Endothelial cell of umbilical vein (primary cell): ENCODE data around the gene ZNF12. TPM values are rescaled to one million over a fixed set of nuclear protein-coding genes. Genes with fewer than 3 reads are reported as not detected.
A peak's percentile ranks its signal among the peaks of the same experiment; 100 is the strongest.

ENCODE experiments used
- BruUV-seq: library from RNA; stranded (reverse); fragments of 400-500 nt; replicated peaks from 2 replicates; lab custom pipeline; 2021; lab: Mats Ljungman, UMichigan
- CTCF ChIA-PET: fragments of 300-600, 350-600 bp; sonication (Branson Sonifier 250); formaldehyde crosslinking; loops from one replicate; lab custom pipeline; 2021; ENCODE audit warnings: antibody characterized with exemption, inconsistent platforms; lab: Charles Lee
- POLR2A ChIA-PET: fragments of 300-600, 350-600 bp; sonication (Branson Sonifier 250); formaldehyde crosslinking; loops from one replicate; lab custom pipeline; 2021; ENCODE audit warnings: antibody characterized with exemption, inconsistent platforms; lab: Charles Lee
- DNase-seq: peaks from one replicate; pipeline ENCODE4 v3.0.0-alpha.2; 2011; ENCODE audit warnings: low read depth, low spot score
- FAIRE-seq: peaks from 2 replicates; lab custom pipeline; 2011; peaks lifted over from hg19 to GRCh38; lab: Jason Lieb, UNC
- H2AFZ ChIP-seq: 2 replicates; pipeline ENCODE4 v1.6.0; 2012; ENCODE audit warnings: low read depth, low read length, control low read depth, inconsistent platforms
- H3K27ac ChIP-seq: 2 replicates; pipeline ENCODE4 v1.5.1; 2011; ENCODE audit warnings: low read depth, mild to moderate bottlenecking, control low read depth, low read length, moderate library complexity; ENCODE audit not compliant: insufficient read depth
- H3K27me3 ChIP-seq, 2 experiments: 2 replicates each; pipeline versions ENCODE4 v1.6.0 to v1.6.1; 2011; ENCODE audit warnings: low read length in 2 of 2, mixed read lengths in 1 of 2; ENCODE audit not compliant: control insufficient read depth in 2 of 2, insufficient read depth in 2 of 2
- H3K36me3 ChIP-seq, 2 experiments: 2 replicates in 1 of 2; 3 replicates in 1 of 2; pipeline ENCODE4 v1.5.1; 2011; ENCODE audit warnings: low read length in 2 of 2, mild to moderate bottlenecking in 1 of 2, moderate library complexity in 1 of 2; ENCODE audit not compliant: control insufficient read depth in 2 of 2, insufficient read depth in 2 of 2; ENCODE audit errors: extremely low read depth in 1 of 2
- H3K4me1 ChIP-seq: 3 replicates; pipeline ENCODE4 v1.5.1; 2011; ENCODE audit warnings: mild to moderate bottlenecking, low read length; ENCODE audit not compliant: control insufficient read depth, insufficient read depth; ENCODE audit errors: extremely low read depth
- H3K4me2 ChIP-seq: 2 replicates; pipeline ENCODE4 v1.6.1; 2011; ENCODE audit warnings: low read length, control low read depth, mixed read lengths; ENCODE audit not compliant: insufficient read depth
- H3K4me3 ChIP-seq, 3 experiments: fragments of 200-600 bp in 1 of 3; sonication (generic), shearing (Covaris generic) in 1 of 3; replicated peaks in 1 of 3; 2 replicates each; pipeline ENCODE4 v1.5.1; 2011 to 2016; ENCODE audit warnings: control low read depth in 3 of 3, low read length in 3 of 3, mild to moderate bottlenecking in 2 of 3, inconsistent platforms in 1 of 3, low read depth in 1 of 3, moderate library complexity in 1 of 3; ENCODE audit not compliant: insufficient read depth in 1 of 3
- H3K79me2 ChIP-seq: 2 replicates; pipeline ENCODE4 v1.6.0; 2012; ENCODE audit warnings: low read length, inconsistent platforms; ENCODE audit not compliant: control insufficient read depth, insufficient read depth
- H3K9ac ChIP-seq: replicated peaks from 2 replicates; pipeline ENCODE3; 2011; ENCODE audit warnings: low read length, control low read depth; ENCODE audit not compliant: insufficient read depth; ENCODE audit errors: extremely low read depth
- H3K9me1 ChIP-seq: replicated peaks from 3 replicates; pipeline ENCODE4 v1.6.0; 2011; ENCODE audit warnings: mild to moderate bottlenecking, low read length; ENCODE audit not compliant: control insufficient read depth, insufficient read depth; ENCODE audit errors: extremely low read depth
- H3K9me3 ChIP-seq: replicated peaks from 2 replicates; pipeline ENCODE4 v1.5.1; 2012; ENCODE audit warnings: low read length, inconsistent platforms; ENCODE audit not compliant: control insufficient read depth, insufficient read depth
- H4K20me1 ChIP-seq: replicated peaks from 2 replicates; pipeline ENCODE3; 2011; ENCODE audit warnings: mild to moderate bottlenecking, low read length; ENCODE audit not compliant: control insufficient read depth, insufficient read depth; ENCODE audit errors: extremely low read depth
- CTCF ChIP-seq, 2 donors: IDR thresholded peaks; 1 replicate in 1 of 2; 2 replicates in 1 of 2; pipeline ENCODE4 v1.5.1; 2011; ENCODE audit warnings: low read length in 2 of 2, mild to moderate bottlenecking in 2 of 2, moderate library complexity in 2 of 2, control low read depth in 1 of 2, inconsistent platforms in 1 of 2, low read depth in 1 of 2; ENCODE audit not compliant: insufficient read depth in 1 of 2; ENCODE audit errors: extremely low read depth in 1 of 2
- EZH2 ChIP-seq: IDR thresholded peaks from 2 replicates; pipeline ENCODE4 v1.6.1; 2012; ENCODE audit warnings: borderline replicate concordance, low read depth, mild to moderate bottlenecking, moderate library complexity, low read length, inconsistent platforms; ENCODE audit not compliant: severe bottlenecking
- FOS ChIP-seq: IDR thresholded peaks from 2 replicates; pipeline ENCODE4 v1.6.1; 2011; ENCODE audit warnings: mild to moderate bottlenecking, low read length, moderate library complexity, borderline replicate concordance; ENCODE audit not compliant: insufficient read depth
- GATA2 ChIP-seq: IDR thresholded peaks from 2 replicates; pipeline ENCODE4 v1.7.0; 2011; ENCODE audit warnings: low read depth, mild to moderate bottlenecking, moderate library complexity, mixed read lengths, low read length; ENCODE audit not compliant: insufficient read length, insufficient read depth
- JUN ChIP-seq: IDR thresholded peaks from 2 replicates; pipeline ENCODE4 v1.6.1; 2011; ENCODE audit warnings: borderline replicate concordance, low read depth; ENCODE audit not compliant: insufficient read length, insufficient read depth
- MAX ChIP-seq: IDR thresholded peaks from 2 replicates; pipeline ENCODE4 v1.6.1; 2011; ENCODE audit not compliant: insufficient read depth, insufficient read length
- MYC ChIP-seq: IDR thresholded peaks from one replicate; pipeline ENCODE4 v1.6.1; 2011; ENCODE audit warnings: mild to moderate bottlenecking, low read depth, low read length
- POLR2A ChIP-seq: IDR thresholded peaks from 2 replicates; pipeline ENCODE4 v1.6.1; 2012; ENCODE audit warnings: low read depth, mild to moderate bottlenecking, control low read depth, low read length
- POLR2AphosphoS5 ChIP-seq: IDR thresholded peaks from 2 replicates; pipeline ENCODE4 v1.6.1; 2012; ENCODE audit warnings: low read depth, mild to moderate bottlenecking, control low read depth, low read length, moderate library complexity; ENCODE audit not compliant: insufficient read depth
- dilution Hi-C: fragments of 300-500 bp; cut with MboI; formaldehyde crosslinking; loops from one replicate; pipeline ENCODE4 v1.15.0; 2019; ENCODE audit warnings: low sequenced_read_pairs; ENCODE audit not compliant: extremely low pct_ligation_motif_present
- intact Hi-C: fragments of 100-400 bp; cut with micrococcal nuclease; formaldehyde crosslinking; loops from one replicate; pipeline ENCODE4 v1.10.0; 2022
- polyA plus RNA-seq, 4 experiments: library from polyadenylated mRNA; depleted of rRNA in 3 of 4; stranded (reverse) in 3 of 4; unstranded in 1 of 4; fragments of >200 nt; gene quantifications; 2 replicates each; pipeline versions ENCODE4 v1.2.1 to v1.2.3, GENCODE V29; 2011 to 2012; ENCODE audit warnings: missing spikeins in 1 of 4
- total RNA-seq: library from RNA; stranded (reverse); gene quantifications from 2 replicates; pipeline ENCODE4 v1.2.3, GENCODE V29; 2021

The ZNF12 gene
- total and polyA plus RNA-seq, 2 donors (not counting 3 experiments of a cell fraction or from before 2014, with no cell fraction given), result 5.0 to 13.4 TPM

DNA sequence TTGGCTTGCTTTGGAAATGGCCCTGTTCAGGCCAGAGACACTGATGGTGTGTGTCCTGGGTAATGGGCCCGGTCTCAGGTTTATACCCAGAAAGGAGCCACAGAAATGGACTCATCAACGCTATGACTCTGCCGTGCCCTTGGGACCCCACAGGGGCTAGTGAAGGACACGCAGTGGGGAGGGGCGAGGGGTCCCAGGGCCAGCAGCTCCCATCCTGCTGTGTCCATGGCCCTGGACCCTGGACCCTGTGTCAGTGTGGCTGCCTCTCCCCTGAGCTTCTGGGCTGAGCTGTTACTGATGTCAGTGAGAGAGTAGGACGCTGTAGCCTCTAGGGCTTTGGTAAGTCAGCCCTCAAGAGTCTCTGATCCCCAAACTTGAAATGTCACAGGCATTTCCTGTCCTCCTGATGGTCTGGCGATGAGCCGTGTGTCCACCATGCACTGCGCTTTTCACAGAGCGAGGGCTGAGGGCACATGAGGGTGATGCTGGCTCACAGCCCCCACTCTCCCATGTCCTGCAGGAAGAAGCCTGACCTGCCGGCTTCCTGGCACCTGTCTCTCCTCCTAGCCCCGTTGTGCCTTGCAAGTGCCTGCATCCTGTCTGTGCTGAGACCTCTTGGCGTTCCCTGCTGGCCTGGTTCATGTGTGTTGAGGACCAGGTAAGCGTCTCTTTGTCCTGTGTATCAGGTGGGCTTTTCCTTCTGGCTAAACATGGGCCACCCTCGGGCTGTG, 65.3 kb downstream of the ZNF12 start:
- no peak overlapping the region for H3K4me3 ChIP-seq
- peaks cover 10 to 44% of the 10 kb centered on the region in 2 experiments for H3K36me3 ChIP-seq
- FAIRE-seq (no peak), DNase-seq (no peak)
- H3K27ac ChIP-seq, result no peak overlapping the region
- peaks cover 5% of the 10 kb centered on the region for H3K4me1 ChIP-seq
- H3K9ac ChIP-seq, result no peak overlapping the region
- no peak overlapping the region for H3K4me2 ChIP-seq
- CTCF ChIA-PET, result no interaction called here
- no peaks in the 10 kb centered on the region for H4K20me1 ChIP-seq
- H3K9me3 ChIP-seq, result no peaks in the 10 kb centered on the region
- intact Hi-C loops, result no loop called here
- H3K79me2 ChIP-seq, result peaks cover 17% of the 10 kb centered on the region
- dilution Hi-C loops, result no loop called here
- no peak for TF ChIP-seq MYC
- POLR2A ChIA-PET, result no interaction called here
- no peaks in the 10 kb centered on the region for H3K9me1 ChIP-seq
- no peak overlapping the region for H2AFZ ChIP-seq
- H3K27me3 ChIP-seq, result no peaks in the 10 kb centered on the region
- no TSS peak for BruUV-seq

- DNase-seq (peak; percentile 35), FAIRE-seq (no peak)
- intact Hi-C loops (no loop called here), dilution Hi-C loops (no loop called here)
- Histone ChIP-seq H2AFZ (no peak overlapping the region), H3K9me1 (no peaks in the 10 kb centered on the region), H3K36me3 (peaks cover 10 to 40% of the 10 kb centered on the region in 2 experiments), H3K79me2 (peaks cover 17% of the 10 kb centered on the region), H3K9me3 (no peaks in the 10 kb centered on the region), H3K9ac (no peak overlapping the region), H3K4me3 (no peak overlapping the region), H3K4me1 (peaks cover 6% of the 10 kb centered on the region), H4K20me1 (no peaks in the 10 kb centered on the region), H3K4me2 (no peak overlapping the region), H3K27me3 (no peaks in the 10 kb centered on the region), H3K27ac (no peak overlapping the region)
- TF ChIP-seq POLR2AphosphoS5, result no peak
- no peak for TF ChIP-seq POLR2A
- TF ChIP-seq MAX, result no peak
- TF ChIP-seq FOS, result no peak
- no peak for TF ChIP-seq EZH2
- TF ChIP-seq GATA2, result no peak
- TF ChIP-seq JUN, result no peak
- TF ChIP-seq CTCF (IDR thresholded peaks at IDR 0.05; ENCODE audit: extremely low read depth in 1 of 2, insufficient read depth in 1 of 2, low read depth in 1 of 2, low read length in 2 of 2), result no peak
- TF ChIP-seq MYC, result no peak
- no TSS peak for BruUV-seq
- ChIA-PET CTCF (no interaction called here), POLR2A (no interaction called here)
Measured at GRCh38 chr7:6640246-6640721, 66.5 kb downstream of the ZNF12 start.
